IMR-90 (cell line): Measurements from ENCODE around the gene ZXDC. TPM values are rescaled to one million over a fixed set of nuclear protein-coding genes. Genes with fewer than 3 reads are reported as not detected.

Experiments
- ATAC-seq: fragments of 200-7000 bp; cut with Tn5 transposase; 2 replicates; pipeline ENCODE4 v1.9.1; 2020; ENCODE audit warnings: low read depth, mild to moderate bottlenecking, moderate library complexity
- BruUV-seq: library from RNA; stranded (reverse); fragments of 400-500 nt; replicated peaks from 2 replicates; lab custom pipeline; 2021; lab: Mats Ljungman, UMichigan
- CTCF ChIA-PET: fragments of 300-600 bp; formaldehyde crosslinking; extraction: SDS; loops from one replicate; lab custom pipeline; 2021; ENCODE audit warnings: antibody characterized with exemption; lab: Yijun Ruan, JAX
- POLR2A ChIA-PET: fragments of 300-600 bp; sonication (Branson Sonifier 250); formaldehyde crosslinking; loops from one replicate; lab custom pipeline; 2022; ENCODE audit warnings: antibody characterized with exemption; ENCODE audit not compliant: unreplicated experiment; lab: Charles Lee
- DNase-seq: peaks from one replicate; pipeline ENCODE4 v3.0.0; 2013
- H2AFZ ChIP-seq: replicated peaks from 2 replicates; pipeline ENCODE3; 2013; ENCODE audit warnings: low read length, mild to moderate bottlenecking; ENCODE audit not compliant: poor library complexity
- H2AK5ac ChIP-seq: 2 replicates; pipeline ENCODE4 v1.6.1; 2013; ENCODE audit warnings: low read depth, low read length, inconsistent platforms
- H2AK9ac ChIP-seq: replicated peaks from 2 replicates; pipeline ENCODE3; 2013; ENCODE audit warnings: mild to moderate bottlenecking, low read depth, low read length, moderate library complexity; ENCODE audit not compliant: poor library complexity
- H2BK120ac ChIP-seq: 2 replicates; pipeline ENCODE4 v1.6.1; 2013; ENCODE audit warnings: low read depth, low read length, inconsistent platforms
- H2BK15ac ChIP-seq: 3 replicates; pipeline ENCODE4 v1.6.1; 2013; ENCODE audit warnings: low read depth, low read length, inconsistent platforms
- H2BK20ac ChIP-seq: 2 replicates; pipeline ENCODE4 v1.6.1; 2013; ENCODE audit warnings: low read depth, mild to moderate bottlenecking, inconsistent platforms, low read length, moderate library complexity
- H2BK5ac ChIP-seq: 2 replicates; pipeline ENCODE4 v1.6.1; 2013; ENCODE audit warnings: mild to moderate bottlenecking, low read depth, low read length, inconsistent platforms; ENCODE audit not compliant: poor library complexity, severe bottlenecking
- H3K14ac ChIP-seq: replicated peaks from 2 replicates; pipeline ENCODE4 v1.6.1; 2013; ENCODE audit warnings: low read depth, low read length, inconsistent platforms
- H3K18ac ChIP-seq: 2 replicates; pipeline ENCODE4 v1.6.1; 2013; ENCODE audit warnings: low read depth, low read length, control low read depth
- H3K23ac ChIP-seq: 2 replicates; pipeline ENCODE4 v1.6.1; 2013; ENCODE audit warnings: low read depth, low read length, inconsistent platforms
- H3K27ac ChIP-seq: 2 replicates; pipeline ENCODE4 v1.5.1; 2013; ENCODE audit warnings: mild to moderate bottlenecking, control low read depth, low read length; ENCODE audit not compliant: insufficient read depth
- H3K27me3 ChIP-seq: 2 replicates; pipeline ENCODE4 v1.6.1; 2013; ENCODE audit warnings: low read length; ENCODE audit not compliant: control insufficient read depth, insufficient read depth
- H3K36me3 ChIP-seq: 2 replicates; pipeline ENCODE4 v1.6.1; 2013; ENCODE audit warnings: low read length, mixed read lengths; ENCODE audit not compliant: control insufficient read depth, insufficient read depth
- H3K4ac ChIP-seq: 2 replicates; pipeline ENCODE4 v1.6.1; 2013; ENCODE audit warnings: low read depth, low read length, inconsistent platforms
- H3K4me1 ChIP-seq: 2 replicates; pipeline ENCODE4 v1.6.1; 2013; ENCODE audit warnings: low read length, mixed read lengths; ENCODE audit not compliant: control insufficient read depth, insufficient read depth
- H3K4me2 ChIP-seq: 2 replicates; pipeline ENCODE4 v1.6.1; 2013; ENCODE audit warnings: low read depth, mild to moderate bottlenecking, control low read depth, low read length, moderate library complexity
- H3K4me3 ChIP-seq: 2 replicates; pipeline ENCODE4 v1.5.1; 2013; ENCODE audit warnings: low read depth, mild to moderate bottlenecking, control low read depth, low read length, moderate library complexity; ENCODE audit not compliant: insufficient read depth
- H3K56ac ChIP-seq: 2 replicates; pipeline ENCODE4 v1.6.1; 2013; ENCODE audit warnings: low read length, inconsistent platforms; ENCODE audit not compliant: insufficient read depth; ENCODE audit errors: extremely low read depth
- H3K79me1 ChIP-seq, 2 experiments: 2 replicates each; pipeline ENCODE4 v1.6.1; 2013; ENCODE audit warnings: low read length in 2 of 2, inconsistent platforms in 1 of 2, low read depth in 1 of 2
- H3K9ac ChIP-seq: 2 replicates; pipeline ENCODE4 v1.6.1; 2013; ENCODE audit warnings: low read depth, low read length, control low read depth
- H3K9me1 ChIP-seq: 2 replicates; pipeline ENCODE4 v1.6.1; 2013; ENCODE audit warnings: low read length, inconsistent platforms; ENCODE audit not compliant: insufficient read depth
- H3K9me3 ChIP-seq: 2 replicates; pipeline ENCODE4 v1.6.1; 2013; ENCODE audit warnings: low read length; ENCODE audit not compliant: control insufficient read depth, insufficient read depth
- H4K20me1 ChIP-seq: 2 replicates; pipeline ENCODE4 v1.6.1; 2013; ENCODE audit warnings: low read length, inconsistent platforms; ENCODE audit not compliant: insufficient read depth
- H4K5ac ChIP-seq: 2 replicates; pipeline ENCODE4 v1.6.1; 2013; ENCODE audit warnings: mild to moderate bottlenecking, low read depth, low read length, control low read depth
- H4K8ac ChIP-seq, 2 experiments: 2 replicates each; pipeline ENCODE4 v1.6.1; 2013; ENCODE audit warnings: low read depth in 2 of 2, low read length in 2 of 2, control low read depth in 1 of 2, inconsistent platforms in 1 of 2
- H4K91ac ChIP-seq: 2 replicates; pipeline ENCODE4 v1.6.1; 2013; ENCODE audit warnings: low read depth, low read length, inconsistent platforms; ENCODE audit not compliant: insufficient read depth
- MAFK ChIP-seq: IDR thresholded peaks from 2 replicates; pipeline ENCODE4 v1.6.1; 2012; ENCODE audit warnings: low read depth, low read length, improper control_type of control experiment
- POLR2A ChIP-seq: IDR thresholded peaks from 2 replicates; pipeline ENCODE4 v1.6.1; 2012; ENCODE audit warnings: mild to moderate bottlenecking, low read depth, low read length
- RAD21 ChIP-seq: IDR thresholded peaks from 2 replicates; pipeline ENCODE4 v1.6.1; 2012; ENCODE audit warnings: low read length, improper control_type of control experiment
- RCOR1 ChIP-seq: IDR thresholded peaks from 2 replicates; pipeline ENCODE4 v1.6.1; 2012; ENCODE audit warnings: mild to moderate bottlenecking, low read length, improper control_type of control experiment; ENCODE audit not compliant: insufficient replicate concordance
- RFX5 ChIP-seq: IDR thresholded peaks from 2 replicates; pipeline ENCODE4 v1.8.0; 2012; ENCODE audit warnings: low read depth, mild to moderate bottlenecking, low read length, moderate library complexity
- SMC3 ChIP-seq: fragments of 150-350 bp; IDR thresholded peaks from 2 replicates; pipeline ENCODE4 v1.6.1; 2016; ENCODE audit warnings: low read depth, mild to moderate bottlenecking, antibody characterized with exemption, low read length, moderate library complexity
- WGBS, 2 experiments: methylation state at CpG; one replicate each; pipeline versions ENCODE4 v1.1.5 to v1.1.7; 2013; ENCODE audit warnings: missing lambda C conversion rate in 2 of 2; ENCODE audit not compliant: insufficient read length in 1 of 2; ENCODE audit errors: extremely low coverage in 2 of 2; 5-methylcytosine and 5-hydroxymethylcytosine counted together
- dilution Hi-C: fragments of 300-500 bp; cut with HindIII; formaldehyde crosslinking; loops from one replicate; pipeline ENCODE4 v1.14.3; 2018; ENCODE audit warnings: low sequenced_read_pairs; ENCODE audit not compliant: unreplicated experiment
- in situ Hi-C: fragments of 300-500 bp; cut with MboI; formaldehyde crosslinking; loops from 3 replicates; pipeline ENCODE4 v1.14.3; 2019; ENCODE audit warnings: low sequenced_read_pairs, inconsistent platforms, mixed read lengths
- intact Hi-C: fragments of 100-400 bp; cut with micrococcal nuclease; formaldehyde crosslinking; loops from 2 replicates; pipeline ENCODE4 v1.10.0; 2022
- polyA plus RNA-seq, 3 experiments: library from polyadenylated mRNA; depleted of rRNA; stranded (reverse); fragments of >200 nt; gene quantifications; 2 replicates each; pipeline ENCODE4 v1.2.3, GENCODE V29; 2012; ENCODE audit warnings: low replicate concordance in 1 of 3
- total RNA-seq: library from RNA; depleted of rRNA; stranded (reverse); fragments of >200 nt; gene quantifications from 2 replicates; pipeline ENCODE4 v1.2.3, GENCODE V29; 2012
- TF ChIP-seq, protein P1 (sequence below): fragments of 150-350 bp; IDR thresholded peaks from 2 replicates; pipeline ENCODE4 v1.6.1; 2016; ENCODE audit warnings: low read depth, mild to moderate bottlenecking, low read length, moderate library complexity, borderline replicate concordance

Gene ZXDC
- total and polyA plus RNA-seq, 2 of the 4 experiments (the other 2 are of a cell fraction): 11.5 to 14.3 TPM

GRCh38 chr3:126412841-126413692 is 62.6 kb downstream of the ZXDC start:
- CTCF ChIA-PET: no interaction called here
- Histone ChIP-seq H4K5ac (no peak overlapping the region), H4K20me1 (no peaks in the 10 kb centered on the region), H3K27me3 (peaks cover 43% of the 10 kb centered on the region), H2BK20ac (no peak overlapping the region), H3K9me3 (no peaks in the 10 kb centered on the region), H3K9me1 (no peaks in the 10 kb centered on the region), H2BK120ac (no peak overlapping the region), H3K4me2 (no peak overlapping the region), H2AFZ (no peak overlapping the region), H3K36me3 (no peaks in the 10 kb centered on the region), H3K56ac (no peak overlapping the region), H2BK5ac (no peak overlapping the region), H3K18ac (no peak overlapping the region), H3K9ac (no peak overlapping the region), H3K4me3 (no peak overlapping the region), H4K8ac (no peak overlapping the region), H3K4ac (no peak overlapping the region), H3K23ac (no peak overlapping the region), H3K27ac (no peak overlapping the region), H2AK5ac (no peak overlapping the region), H2AK9ac (no peak overlapping the region), H3K14ac (no peak overlapping the region), H2BK15ac (no peak overlapping the region), H3K4me1 (no peaks in the 10 kb centered on the region), H3K79me1 (no peaks in the 10 kb centered on the region), H4K91ac (no peak overlapping the region)
- POLR2A ChIA-PET: interaction anchor here (0.7 kb wide), 1 partner anchor 49 kb away, joined by 3 read pairs; no protein-coding TSS in a partner anchor
- in situ Hi-C loops: no loop called here
- ATAC-seq (no peak), DNase-seq (no peak)
- dilution Hi-C loops: no loop called here
- intact Hi-C loops: no loop called here
- 33% methylated on average over 1 of the region's 6 CpGs; no CpG with 5 or more reads in 1 of the 2 experiments for whole genome bisulfite sequencing, 2 experiments
- TF ChIP-seq SMC3 (no peak), RFX5 (no peak), MAFK (no peak), POLR2A (no peak), RAD21 (no peak), RCOR1 (no peak)
- TF ChIP-seq, protein P1, sequence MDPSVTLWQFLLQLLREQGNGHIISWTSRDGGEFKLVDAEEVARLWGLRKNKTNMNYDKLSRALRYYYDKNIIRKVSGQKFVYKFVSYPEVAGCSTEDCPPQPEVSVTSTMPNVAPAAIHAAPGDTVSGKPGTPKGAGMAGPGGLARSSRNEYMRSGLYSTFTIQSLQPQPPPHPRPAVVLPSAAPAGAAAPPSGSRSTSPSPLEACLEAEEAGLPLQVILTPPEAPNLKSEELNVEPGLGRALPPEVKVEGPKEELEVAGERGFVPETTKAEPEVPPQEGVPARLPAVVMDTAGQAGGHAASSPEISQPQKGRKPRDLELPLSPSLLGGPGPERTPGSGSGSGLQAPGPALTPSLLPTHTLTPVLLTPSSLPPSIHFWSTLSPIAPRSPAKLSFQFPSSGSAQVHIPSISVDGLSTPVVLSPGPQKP: no peak
- BruUV-seq: no TSS peak
